CD4-positive, CD25-positive, alpha-beta regulatory T cell (primary cell): ENCODE results near the gene HIVEP3. TPM values are rescaled to one million over a fixed set of nuclear protein-coding genes. Genes with fewer than 3 reads are reported as not detected.
A peak's percentile ranks its signal among the peaks of the same experiment; 100 is the strongest.

Experiments used
- ATAC-seq, 2 donors: fragments of 150-1000 bp; cut with Tn5 transposase; one replicate each; pipeline ENCODE4 v1.10.0; 2021; ENCODE audit warnings: low read depth in 2 of 2, moderate number of reproducible peaks in 2 of 2, moderate library complexity in 1 of 2
- DNase-seq, 3 donors: peaks; one replicate each; pipeline versions ENCODE4 v3.0.0 to v3.0.0-alpha.2; 2012 to 2022; ENCODE audit warnings: mixed read lengths in 1 of 3
- H3K27ac ChIP-seq: one replicate; pipeline ENCODE4 v1.7.0; 2013; ENCODE audit warnings: mild to moderate bottlenecking, low read length; ENCODE audit not compliant: insufficient read depth, poor library complexity, severe bottlenecking
- H3K27me3 ChIP-seq: one replicate; pipeline ENCODE4 v1.7.0; 2013; ENCODE audit warnings: low read length; ENCODE audit not compliant: control insufficient read depth, insufficient read depth
- H3K36me3 ChIP-seq: one replicate; pipeline ENCODE4 v1.7.0; 2013; ENCODE audit warnings: mild to moderate bottlenecking, low read length, moderate library complexity; ENCODE audit not compliant: control insufficient read depth, insufficient read depth
- H3K4me1 ChIP-seq: 2 replicates; pipeline ENCODE4 v1.7.0; 2013; ENCODE audit warnings: mild to moderate bottlenecking, low read length; ENCODE audit not compliant: insufficient read depth, control insufficient read depth, poor library complexity, severe bottlenecking
- H3K4me3 ChIP-seq: one replicate; pipeline ENCODE4 v1.7.0; 2013; ENCODE audit warnings: low read depth, mild to moderate bottlenecking, low read length, moderate library complexity
- H3K9me3 ChIP-seq, 2 experiments: 1 replicate in 1 of 2; 2 replicates in 1 of 2; pipeline ENCODE4 v1.7.0; 2013; ENCODE audit warnings: low read length in 2 of 2, mild to moderate bottlenecking in 1 of 2, moderate library complexity in 1 of 2; ENCODE audit not compliant: control insufficient read depth in 2 of 2
- H3K27ac Mint-ChIP-seq, 3 donors: one replicate each; pipeline ENCODE4 v1.8.0; 2020 to 2022; ENCODE audit warnings: mild to moderate bottlenecking in 3 of 3, mixed read lengths in 3 of 3, moderate library complexity in 2 of 3
- H3K27me3 Mint-ChIP-seq: one replicate; pipeline ENCODE4 v1.8.0; 2022; ENCODE audit warnings: mild to moderate bottlenecking, mixed read lengths
- H3K36me3 Mint-ChIP-seq: one replicate; pipeline ENCODE4 v1.8.0; 2020; ENCODE audit warnings: mixed read lengths
- H3K4me1 Mint-ChIP-seq, 4 donors: one replicate each; pipeline ENCODE4 v1.8.0; 2020 to 2022; ENCODE audit warnings: mixed read lengths in 4 of 4, mild to moderate bottlenecking in 1 of 4
- H3K4me3 Mint-ChIP-seq, 4 donors: one replicate each; pipeline ENCODE4 v1.8.0; 2020 to 2022; ENCODE audit warnings: mild to moderate bottlenecking in 4 of 4, mixed read lengths in 4 of 4, moderate library complexity in 3 of 4
- H3K9me3 Mint-ChIP-seq, 7 donors: one replicate each; pipeline ENCODE4 v1.8.0; 2020 to 2022; ENCODE audit warnings: mixed read lengths in 7 of 7, mild to moderate bottlenecking in 3 of 7, moderate library complexity in 2 of 7
- polyA plus RNA-seq, 4 donors: library from polyadenylated mRNA; unstranded; fragments of 300-500 nt; fragmentation: Illumina TruSeq; gene quantifications; one replicate each; pipeline ENCODE4 v1.2.3, GENCODE V29; 2021
- total RNA-seq: library from RNA; stranded (reverse); gene quantifications from one replicate; pipeline ENCODE4 v1.2.3, GENCODE V29; 2022

The HIVEP3 gene
- total and polyA plus RNA-seq, 5 donors from 2014 or later, result 3.9 to 17.2 (median 7.5) TPM

- Histone ChIP-seq H3K27me3 (no peaks in the 10 kb centered on the region), H3K9me3 (no peaks in the 10 kb centered on the region), H3K27ac (no peak overlapping the region), H3K36me3 (no peaks in the 10 kb centered on the region), H3K4me3 (no peak overlapping the region), H3K4me1 (peaks cover under 1% of the 10 kb centered on the region)
- Mint-ChIP-seq H3K9me3 (peaks cover 0 to 2% (median 0%) of the 10 kb centered on the region in 7 donors), H3K36me3 (no peaks in the 10 kb centered on the region), H3K4me1 (peaks cover 0 to 16% (median 4%) of the 10 kb centered on the region in 4 donors), H3K4me3 (no peak overlapping the region), H3K27me3 (peaks cover 31% of the 10 kb centered on the region), H3K27ac (no peak overlapping the region)
- DNase-seq (no peak), ATAC-seq (no peak)
These were observed 427.8 kb downstream of the HIVEP3 start for GRCh38 chr1:41490911-41491310.

- no peaks in the 10 kb centered on the region for H3K36me3 ChIP-seq
- Mint-ChIP-seq H3K4me3 (no peak overlapping the region), H3K36me3 (no peaks in the 10 kb centered on the region), H3K9me3 (peaks cover 0 to 2% (median 0%) of the 10 kb centered on the region in 7 donors), H3K4me1 (peaks cover 0 to 7% (median 4%) of the 10 kb centered on the region in 4 donors), H3K27ac (peak overlapping the region in 1 of 3 donors; percentile 65), H3K27me3 (peaks cover 24% of the 10 kb centered on the region)
- ATAC-seq (no peak), DNase-seq (no peak)
- H3K9me3 ChIP-seq, result no peaks in the 10 kb centered on the region
- H3K4me3 ChIP-seq, result no peak overlapping the region
- H3K4me1 ChIP-seq, result no peaks in the 10 kb centered on the region
- no peak overlapping the region for H3K27ac ChIP-seq
- H3K27me3 ChIP-seq, result no peaks in the 10 kb centered on the region
These were observed 429.2 kb downstream of the HIVEP3 start for GRCh38 chr1:41489561-41489960.

- DNase-seq (no peak), ATAC-seq (no peak)
- H3K4me1 ChIP-seq, result no peaks in the 10 kb centered on the region
- H3K36me3 ChIP-seq, result no peaks in the 10 kb centered on the region
- H3K27ac ChIP-seq, result no peak overlapping the region
- H3K4me1 Mint-ChIP-seq, result peaks cover 0 to 6% (median 4%) of the 10 kb centered on the region in 4 donors
- H3K27ac Mint-ChIP-seq, result no peak overlapping the region
- H3K9me3 ChIP-seq, result no peaks in the 10 kb centered on the region
- H3K9me3 Mint-ChIP-seq, result peaks cover 0 to 2% (median 0%) of the 10 kb centered on the region in 7 donors
- H3K27me3 ChIP-seq, result no peaks in the 10 kb centered on the region
- no peak overlapping the region for H3K4me3 Mint-ChIP-seq
- H3K4me3 ChIP-seq, result no peak overlapping the region
- H3K27me3 Mint-ChIP-seq, result peaks cover 21% of the 10 kb centered on the region
- no peaks in the 10 kb centered on the region for H3K36me3 Mint-ChIP-seq
These were observed 430.4 kb downstream of the HIVEP3 start for GRCh38 chr1:41488040-41488951.

GRCh38 chr1:41487126-41488039 is 431.3 kb downstream of the HIVEP3 start:
- Histone ChIP-seq H3K27me3 (no peaks in the 10 kb centered on the region), H3K4me1 (no peaks in the 10 kb centered on the region), H3K4me3 (no peak overlapping the region), H3K36me3 (no peaks in the 10 kb centered on the region), H3K9me3 (no peaks in the 10 kb centered on the region), H3K27ac (no peak overlapping the region)
- Mint-ChIP-seq H3K27me3 (peaks cover 21% of the 10 kb centered on the region), H3K36me3 (no peaks in the 10 kb centered on the region), H3K4me1 (peaks cover 0 to 6% (median 4%) of the 10 kb centered on the region in 4 donors), H3K4me3 (peak overlapping the region in 1 of 4 donors; percentile 31), H3K27ac (no peak overlapping the region), H3K9me3 (peaks cover 0 to 2% (median 0%) of the 10 kb centered on the region in 7 donors)
- no peak for ATAC-seq
- no peak for DNase-seq

DNA sequence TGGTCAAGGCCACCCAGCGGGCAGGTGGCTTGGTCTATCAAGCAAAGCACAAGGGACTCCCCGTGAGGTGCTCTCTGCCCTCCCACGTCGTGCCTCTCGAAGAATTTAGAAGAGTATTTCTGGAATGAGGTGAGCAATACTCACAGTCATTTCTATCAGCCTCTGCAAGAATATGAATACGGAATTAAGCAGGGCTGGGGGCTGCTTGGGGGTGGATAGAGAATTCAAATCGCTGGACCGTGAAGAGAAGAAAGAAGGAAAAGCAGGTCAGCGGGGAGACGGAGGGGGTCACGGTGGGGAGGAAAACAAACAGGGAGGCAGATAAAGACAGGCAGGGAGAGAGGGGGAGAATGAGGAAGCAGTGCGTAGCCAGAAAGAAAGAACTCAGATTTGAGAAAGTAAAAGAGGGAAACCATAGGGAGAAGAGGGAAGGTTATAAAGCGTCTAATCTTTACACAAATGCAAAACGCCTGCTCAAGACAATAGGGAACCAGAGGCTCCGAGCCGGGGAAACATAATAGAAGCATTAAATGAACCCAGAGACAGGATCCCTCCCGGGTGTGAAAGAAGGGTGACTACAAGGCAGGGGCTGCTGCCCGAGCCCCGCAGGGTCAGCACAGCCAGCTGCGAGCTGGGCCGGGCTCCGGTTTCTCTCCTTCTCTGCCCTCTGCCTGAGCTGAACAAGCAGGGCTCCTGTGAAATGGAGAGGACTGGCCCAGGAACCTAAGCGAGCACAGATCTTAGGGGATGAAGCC is 432.2 kb downstream of the HIVEP3 start:
- Histone ChIP-seq H3K9me3 (no peaks in the 10 kb centered on the region), H3K27ac (no peak overlapping the region), H3K4me3 (no peak overlapping the region), H3K36me3 (no peaks in the 10 kb centered on the region), H3K27me3 (no peaks in the 10 kb centered on the region), H3K4me1 (no peaks in the 10 kb centered on the region)
- Mint-ChIP-seq H3K27ac (peak overlapping the region in 2 of 3 donors; percentile 0 to 13), H3K9me3 (peaks cover 0 to 2% (median 0%) of the 10 kb centered on the region in 7 donors), H3K4me1 (peaks cover 0 to 6% (median 4%) of the 10 kb centered on the region in 4 donors), H3K36me3 (no peaks in the 10 kb centered on the region), H3K4me3 (peak overlapping the region in 1 of 4 donors; percentile 2), H3K27me3 (peaks cover 21% of the 10 kb centered on the region)
- ATAC-seq (no peak), DNase-seq (no peak)

DNA sequence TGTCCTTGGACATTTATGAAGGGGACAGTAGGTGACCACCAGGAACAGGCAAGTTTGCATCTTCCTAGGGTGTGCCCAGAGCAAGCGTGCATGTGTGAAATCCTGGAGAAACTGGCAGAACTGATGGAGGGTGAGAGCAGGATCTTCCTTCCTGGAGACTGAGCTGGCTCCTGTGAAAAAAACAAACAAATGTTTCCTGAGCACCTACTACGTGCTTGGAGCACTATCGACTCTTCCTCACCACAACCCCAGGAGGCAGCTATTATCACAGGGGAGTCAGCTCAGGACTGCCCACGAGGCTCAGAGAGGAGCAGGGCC is 432.7 kb downstream of the HIVEP3 start:
- no peaks in the 10 kb centered on the region for H3K27me3 ChIP-seq

GRCh38 chr1:41485605-41486004 is 433.1 kb downstream of the HIVEP3 start:
- Mint-ChIP-seq H3K27ac (no peak overlapping the region), H3K36me3 (no peaks in the 10 kb centered on the region), H3K4me3 (no peak overlapping the region), H3K27me3 (peaks cover 21% of the 10 kb centered on the region), H3K4me1 (peaks cover 0 to 6% (median 4%) of the 10 kb centered on the region in 4 donors), H3K9me3 (peaks cover 0 to 2% (median 0%) of the 10 kb centered on the region in 7 donors)
- Histone ChIP-seq H3K9me3 (no peaks in the 10 kb centered on the region), H3K27me3 (no peaks in the 10 kb centered on the region), H3K27ac (no peak overlapping the region), H3K4me3 (no peak overlapping the region), H3K36me3 (no peaks in the 10 kb centered on the region), H3K4me1 (no peaks in the 10 kb centered on the region)
- ATAC-seq (no peak), DNase-seq (no peak)

More for the DNA sequence above, 432.7 kb downstream of the HIVEP3 start:
- Histone ChIP-seq H3K27ac (no peak overlapping the region), H3K36me3 (no peaks in the 10 kb centered on the region), H3K9me3 (no peaks in the 10 kb centered on the region), H3K4me1 (no peaks in the 10 kb centered on the region), H3K4me3 (no peak overlapping the region)
- no peak overlapping the region for H3K27ac Mint-ChIP-seq
- peaks cover 0 to 2% (median 0%) of the 10 kb centered on the region in 7 donors for H3K9me3 Mint-ChIP-seq
- DNase-seq, result no peak
- no peak for ATAC-seq
- no peaks in the 10 kb centered on the region for H3K36me3 Mint-ChIP-seq
- H3K4me1 Mint-ChIP-seq, result peaks cover 0 to 6% (median 4%) of the 10 kb centered on the region in 4 donors
- H3K4me3 Mint-ChIP-seq, result no peak overlapping the region
- peaks cover 21% of the 10 kb centered on the region for H3K27me3 Mint-ChIP-seq
